ENCODE measurements around the gene PPP3CA. TPM values are rescaled to one million over a fixed set of nuclear protein-coding genes. Genes with fewer than 3 reads are reported as not detected.

PPP3CA gene
- total and polyA plus RNA-seq, 2 of the 8 experiments (the other 6 are each of a cell fraction or from before 2014, with no cell fraction given): 7.9 to 35.0 TPM

DNA sequence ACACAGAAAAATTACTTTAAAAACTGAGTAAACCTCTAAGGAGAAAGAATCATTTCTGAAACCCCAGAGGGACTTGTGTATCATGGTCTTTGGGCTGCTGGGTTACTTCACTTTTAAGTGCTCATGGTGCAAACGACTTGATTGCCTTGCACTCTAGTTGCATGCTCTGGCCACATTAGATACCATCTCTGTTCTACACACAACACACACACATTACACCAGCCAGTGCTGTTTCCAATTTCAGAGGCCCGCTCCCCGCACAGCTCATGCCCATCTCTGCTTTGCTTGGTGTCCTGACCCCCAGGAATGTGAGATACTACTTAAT, 2.1 kb downstream of the PPP3CA start:
- Histone ChIP-seq H2BK120ac (replicated peaks; ENCODE audit: low read depth, low read length) (no peak overlapping the region), H3K4me1 (replicated peaks in 1 of 4; ENCODE audit: control insufficient read depth in 3 of 4, insufficient read depth in 4 of 4, low read length in 3 of 4) (peaks cover 0 to 9% (median 5%) of the 10 kb centered on the region in 4 experiments; a peak in 6 of 7 replicates), H2BK15ac (ENCODE audit: low read length) (no peak overlapping the region), H3K36me3 (ENCODE audit: control insufficient read depth in 2 of 4, insufficient read depth in 4 of 4, low read length in 3 of 4) (no peaks in the 10 kb centered on the region), H3K56ac (replicated peaks; ENCODE audit: insufficient read length, low read depth, low read length) (no peak overlapping the region), H3K4ac (replicated peaks; ENCODE audit: insufficient read length, low read depth, low read length) (no peak overlapping the region), H2AFZ (ENCODE audit: low read length) (no peak overlapping the region), H3K4me2 (ENCODE audit: insufficient read depth in 1 of 2, low read depth in 2 of 2, low read length in 2 of 2) (peak overlapping the region; percentile 91 to 92), H3K27ac (ENCODE audit: low read depth, low read length) (no peak overlapping the region), H3K4me3 (ENCODE audit: extremely low read depth in 1 of 4, insufficient read depth in 2 of 4, low read depth in 3 of 4, low read length in 4 of 4) (peak overlapping the region; percentile 68 to 98 (median 70); a peak in 5 of 8 replicates), H4K91ac (replicated peaks; ENCODE audit: insufficient read length, low read length) (no peak overlapping the region), H4K20me1 (replicated peaks in 1 of 2; ENCODE audit: control insufficient read depth in 1 of 2, insufficient read depth in 2 of 2, low read length in 2 of 2) (peaks cover 0 to 2% of the 10 kb centered on the region in 2 experiments), H3K79me2 (ENCODE audit: control insufficient read depth in 1 of 2, insufficient read depth in 2 of 2, low read length in 2 of 2) (peaks cover 0 to 54% of the 10 kb centered on the region in 2 experiments; a peak in 2 of 4 replicates), H3K23me2 (ENCODE audit: low read depth, low read length) (peaks cover 18% of the 10 kb centered on the region), H2BK5ac (ENCODE audit: low read depth, low read length) (no peak overlapping the region), H2BK20ac (ENCODE audit: low read length) (no peak overlapping the region), H3K9me3 (ENCODE audit: insufficient read depth in 2 of 2, low read depth in 1 of 2, low read length in 1 of 2) (no peaks in the 10 kb centered on the region), H3K23ac (ENCODE audit: insufficient read length) (no peak overlapping the region), H3K18ac (ENCODE audit: extremely low read depth, low read length) (no peak overlapping the region), H2AK5ac (ENCODE audit: low read depth, low read length) (no peak overlapping the region), H4K5ac (ENCODE audit: insufficient read length, low read depth, low read length) (no peak overlapping the region), H2BK12ac (ENCODE audit: low read depth, low read length) (no peak overlapping the region), H4K8ac (ENCODE audit: extremely low read depth, insufficient read depth, low read length) (no peak overlapping the region), H3K27me3 (replicated peaks in 1 of 4; ENCODE audit: control insufficient read depth in 3 of 4, extremely low read depth in 1 of 4, insufficient read depth in 3 of 4, low read length in 3 of 4) (peaks cover 0 to 7% (median 3%) of the 10 kb centered on the region in 4 experiments; a peak in 3 of 7 replicates), H3K79me1 (ENCODE audit: low read depth, low read length) (peaks cover 2% of the 10 kb centered on the region; the same call in 1 of the 2 replicates), H3K14ac (ENCODE audit: insufficient read length) (no peak overlapping the region), H3K9ac (replicated peaks in 1 of 4; ENCODE audit: extremely low read depth in 1 of 4, low read depth in 3 of 4, low read length in 3 of 4) (peak overlapping the region in 1 of 4 experiments; percentile 43; a peak in 2 of 7 replicates)
- ChIA-PET CTCF (ENCODE audit: partially characterized antibody) (interaction anchor here (1.3 kb wide), 2 partner anchors 9 to 19 kb away, joined by 3 to 4 read pairs; no protein-coding TSS in a partner anchor), POLR2A (ENCODE audit: partially characterized antibody) (interaction anchor here (0.6 kb wide), 1 partner anchor 317 kb away, joined by 3 read pairs; no protein-coding TSS in a partner anchor)
- FAIRE-seq (no peak), DNase-seq (ENCODE audit: low read depth in 1 of 2, low spot score in 2 of 2) (no peak)
- 44% methylated on average over 3 of the region's 3 CpGs; no CpG with 5 or more reads in 1 of the 2 experiments for WGBS, 2 experiments (ENCODE audit: extremely low coverage in 1 of 2, insufficient coverage in 1 of 2, insufficient read length in 1 of 2, insufficient replicate concordance in 2 of 2, low coverage in 1 of 2, low lambda C conversion rate in 2 of 2, missing lambda C conversion rate in 1 of 2)
- no peak for TF ChIP-seq BACH1 (IDR thresholded peaks at IDR 0.05; ENCODE audit: low read length)
- TF ChIP-seq HDAC6 (IDR thresholded peaks at IDR 0.05; ENCODE audit: low read depth, low read length): no peak
- TF ChIP-seq RNF2 (IDR thresholded peaks at IDR 0.05; ENCODE audit: borderline replicate concordance, low read depth, low read length, missing control alignments, poor library complexity, severe bottlenecking): no peak
- TF ChIP-seq TEAD4 (IDR thresholded peaks at IDR 0.05; ENCODE audit: low read depth, low read length): no peak; the same call in 1 of the 2 replicates
- TF ChIP-seq KDM1A (IDR thresholded peaks at IDR 0.05; ENCODE audit: borderline replicate concordance, low read length): no peak
- no peak for TF ChIP-seq SP2 (IDR thresholded peaks at IDR 0.05; ENCODE audit: low read length)
- TF ChIP-seq CBX8 (IDR thresholded peaks at IDR 0.05; ENCODE audit: borderline replicate concordance, low read depth, low read length): no peak
- TF ChIP-seq FOSL1 (IDR thresholded peaks at IDR 0.05; ENCODE audit: insufficient read depth, low read depth, low read length): no peak
- TF ChIP-seq CEBPB (IDR thresholded peaks at IDR 0.05; ENCODE audit: low read depth, low read length): no peak
- TF ChIP-seq, protein P1, sequence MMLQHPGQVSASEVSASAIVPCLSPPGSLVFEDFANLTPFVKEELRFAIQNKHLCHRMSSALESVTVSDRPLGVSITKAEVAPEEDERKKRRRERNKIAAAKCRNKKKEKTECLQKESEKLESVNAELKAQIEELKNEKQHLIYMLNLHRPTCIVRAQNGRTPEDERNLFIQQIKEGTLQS (IDR thresholded peaks at IDR 0.05; ENCODE audit: insufficient read depth, low read depth, low read length): no peak
- TF ChIP-seq YY1 (IDR thresholded peaks at IDR 0.05; ENCODE audit: low read depth, low read length): no peak
- no peak for TF ChIP-seq ASH2L (IDR thresholded peaks at IDR 0.05; ENCODE audit: low read length)
- TF ChIP-seq, protein P2, sequence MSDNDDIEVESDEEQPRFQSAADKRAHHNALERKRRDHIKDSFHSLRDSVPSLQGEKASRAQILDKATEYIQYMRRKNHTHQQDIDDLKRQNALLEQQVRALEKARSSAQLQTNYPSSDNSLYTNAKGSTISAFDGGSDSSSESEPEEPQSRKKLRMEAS (IDR thresholded peaks at IDR 0.05): no peak
- no peak for TF ChIP-seq BRCA1 (IDR thresholded peaks at IDR 0.05; ENCODE audit: low read depth, low read length)

Measured in H1 (cell line).